Nephron progenitor cell (in vitro differentiated cells): ENCODE data around the gene ERC2.
"Not testable (repeated sequence)": the region's sequence is repeated elsewhere in the genome, so short reads cannot be mapped to it uniquely, and the experiment has no call there.

Experiments
- DNase-seq: peaks from one replicate; pipeline ENCODE4 v3.0.0; 2021
- H3K27ac Mint-ChIP-seq: 2 replicates; pipeline ENCODE4 v1.8.0; 2021; ENCODE audit warnings: mild to moderate bottlenecking, moderate library complexity, mixed read lengths
- H3K27me3 Mint-ChIP-seq: 2 replicates; pipeline ENCODE4 v1.8.0; 2021; ENCODE audit warnings: mild to moderate bottlenecking, low read depth, mixed read lengths; ENCODE audit not compliant: poor library complexity
- H3K36me3 Mint-ChIP-seq: 2 replicates; pipeline ENCODE4 v1.8.0; 2021; ENCODE audit warnings: low read depth, mixed read lengths
- H3K4me1 Mint-ChIP-seq: 2 replicates; pipeline ENCODE4 v1.8.0; 2021; ENCODE audit warnings: mixed read lengths
- H3K4me3 Mint-ChIP-seq: 2 replicates; pipeline ENCODE4 v1.8.0; 2021; ENCODE audit warnings: mild to moderate bottlenecking, moderate library complexity, mixed read lengths
- H3K9me3 Mint-ChIP-seq: 2 replicates; pipeline ENCODE4 v1.8.0; 2021; ENCODE audit warnings: mild to moderate bottlenecking, moderate library complexity, mixed read lengths
- CTCF ChIP-seq: fragments of 200-600 bp; sonication (generic); IDR thresholded peaks from 2 replicates; pipeline ENCODE4 v1.5.0; 2021; ENCODE audit warnings: antibody characterized with exemption

The ERC2 gene

GRCh38 chr3:55507808-55508207 lies 960.5 kb downstream of the ERC2 start:
- H3K27ac Mint-ChIP-seq = no peak overlapping the region
- no peak for DNase-seq
- no peaks in the 10 kb centered on the region for H3K36me3 Mint-ChIP-seq
- H3K9me3 Mint-ChIP-seq = no peaks in the 10 kb centered on the region
- TF ChIP-seq CTCF = no peak
- H3K4me3 Mint-ChIP-seq = no peak overlapping the region
- no peaks in the 10 kb centered on the region for H3K27me3 Mint-ChIP-seq
- peaks cover 36% of the 10 kb centered on the region for H3K4me1 Mint-ChIP-seq

GRCh38 chr3:55505776-55506175 lies 962.5 kb downstream of the ERC2 start:
- no peak overlapping the region for H3K4me3 Mint-ChIP-seq

GRCh38 chr3:55505102-55505501 lies 963.2 kb downstream of the ERC2 start:
- peak; percentile 31 for TF ChIP-seq CTCF
- not testable (repeated sequence) for H3K9me3 Mint-ChIP-seq, DNase-seq, H3K36me3 Mint-ChIP-seq, H3K4me3 Mint-ChIP-seq, H3K27ac Mint-ChIP-seq, H3K27me3 Mint-ChIP-seq
- H3K4me1 Mint-ChIP-seq = peaks cover 23% of the 10 kb centered on the region

More at GRCh38 chr3:55505776-55506175, 962.5 kb downstream of the ERC2 start:
- Mint-ChIP-seq H3K4me1 (peaks cover 23% of the 10 kb centered on the region), H3K27me3 (no peaks in the 10 kb centered on the region), H3K36me3 (no peaks in the 10 kb centered on the region), H3K27ac (no peak overlapping the region), H3K9me3 (no peaks in the 10 kb centered on the region)
- no peak for TF ChIP-seq CTCF
- DNase-seq = no peak

- DNase-seq = no peak
- H3K27ac Mint-ChIP-seq = no peak overlapping the region
- no peaks in the 10 kb centered on the region for H3K27me3 Mint-ChIP-seq
- H3K36me3 Mint-ChIP-seq = no peaks in the 10 kb centered on the region
- no peak overlapping the region for H3K4me3 Mint-ChIP-seq
- peaks cover 10% of the 10 kb centered on the region for H3K4me1 Mint-ChIP-seq
- H3K9me3 Mint-ChIP-seq = no peaks in the 10 kb centered on the region
- TF ChIP-seq CTCF = no peak
Measured at GRCh38 chr3:55501905-55502304, 966.4 kb downstream of the ERC2 start.

- Mint-ChIP-seq H3K36me3 (no peaks in the 10 kb centered on the region), H3K4me3 (no peak overlapping the region), H3K4me1 (peaks cover 10% of the 10 kb centered on the region), H3K27ac (no peak overlapping the region), H3K9me3 (no peaks in the 10 kb centered on the region), H3K27me3 (no peaks in the 10 kb centered on the region)
- TF ChIP-seq CTCF = no peak
- no peak for DNase-seq
Measured at GRCh38 chr3:55500555-55501330, 967.5 kb downstream of the ERC2 start.

- no peak for DNase-seq
- peaks cover 4% of the 10 kb centered on the region for H3K4me1 Mint-ChIP-seq
- H3K27ac Mint-ChIP-seq = no peak overlapping the region
- H3K36me3 Mint-ChIP-seq = no peaks in the 10 kb centered on the region
- H3K9me3 Mint-ChIP-seq = no peaks in the 10 kb centered on the region
- no peak overlapping the region for H3K4me3 Mint-ChIP-seq
- H3K27me3 Mint-ChIP-seq = no peaks in the 10 kb centered on the region
- TF ChIP-seq CTCF = no peak
Measured at GRCh38 chr3:55498520-55498919, 969.7 kb downstream of the ERC2 start.
